GM12878 (cell line): Measurements from ENCODE around the gene KLHL35.

ENCODE experiments used
- CTCF ChIP-seq, 3 experiments: IDR thresholded peaks in 2 of 3; conservative IDR thresholded peaks in 1 of 3; 2 replicates each; pipeline ENCODE4 v1.5.1; 2011; ENCODE audit warnings: low read depth in 3 of 3, low read length in 3 of 3, mild to moderate bottlenecking in 3 of 3, control low read depth in 2 of 3, moderate library complexity in 2 of 3, inconsistent platforms in 1 of 3, mixed read lengths in 1 of 3; ENCODE audit not compliant: control insufficient read depth in 2 of 3, insufficient read depth in 1 of 3; ENCODE audit errors: extremely low read depth in 1 of 3
- ESRRA ChIP-seq: IDR thresholded peaks from 2 replicates; pipeline ENCODE4 v1.6.1; 2012; ENCODE audit warnings: mild to moderate bottlenecking, low read length, improper control_type of control experiment
- GABPA ChIP-seq: IDR thresholded peaks from 2 replicates; pipeline ENCODE4 v1.6.1; 2014; ENCODE audit warnings: antibody characterized with exemption, low read depth, mild to moderate bottlenecking, inconsistent platforms
- POLR2AphosphoS5 ChIP-seq: IDR thresholded peaks from 2 replicates; pipeline ENCODE4 v1.6.1; 2011; ENCODE audit warnings: mild to moderate bottlenecking, low read length, inconsistent platforms
- SIN3A ChIP-seq: IDR thresholded peaks from 2 replicates; pipeline ENCODE4 v1.6.1; 2012; ENCODE audit warnings: low read depth, low read length, improper control_type of control experiment

- TF ChIP-seq CTCF (IDR thresholded peaks at IDR 0.05 in 2 of 3, conservative IDR thresholded peaks at IDR 0.05 in 1 of 3; ENCODE audit: control insufficient read depth in 2 of 3, extremely low read depth in 1 of 3, insufficient read depth in 1 of 3, low read depth in 3 of 3, low read length in 3 of 3) (no peak), ESRRA (no peak), POLR2AphosphoS5 (no peak), GABPA (no peak), SIN3A (no peak)
These were observed 38.4 kb upstream of the KLHL35 start for GRCh38 chr11:75471176-75471973.
